Measurements from ENCODE around the gene ADAMTS4. TPM values are rescaled to one million over a fixed set of nuclear protein-coding genes. Genes with fewer than 3 reads are reported as not detected.

Gene ADAMTS4
- total and polyA plus RNA-seq, 9 of the 15 experiments (the other 6 are each of a cell fraction or from before 2014, with no cell fraction given), result 0.07 to 3.7 (median 0.41) TPM

DNA sequence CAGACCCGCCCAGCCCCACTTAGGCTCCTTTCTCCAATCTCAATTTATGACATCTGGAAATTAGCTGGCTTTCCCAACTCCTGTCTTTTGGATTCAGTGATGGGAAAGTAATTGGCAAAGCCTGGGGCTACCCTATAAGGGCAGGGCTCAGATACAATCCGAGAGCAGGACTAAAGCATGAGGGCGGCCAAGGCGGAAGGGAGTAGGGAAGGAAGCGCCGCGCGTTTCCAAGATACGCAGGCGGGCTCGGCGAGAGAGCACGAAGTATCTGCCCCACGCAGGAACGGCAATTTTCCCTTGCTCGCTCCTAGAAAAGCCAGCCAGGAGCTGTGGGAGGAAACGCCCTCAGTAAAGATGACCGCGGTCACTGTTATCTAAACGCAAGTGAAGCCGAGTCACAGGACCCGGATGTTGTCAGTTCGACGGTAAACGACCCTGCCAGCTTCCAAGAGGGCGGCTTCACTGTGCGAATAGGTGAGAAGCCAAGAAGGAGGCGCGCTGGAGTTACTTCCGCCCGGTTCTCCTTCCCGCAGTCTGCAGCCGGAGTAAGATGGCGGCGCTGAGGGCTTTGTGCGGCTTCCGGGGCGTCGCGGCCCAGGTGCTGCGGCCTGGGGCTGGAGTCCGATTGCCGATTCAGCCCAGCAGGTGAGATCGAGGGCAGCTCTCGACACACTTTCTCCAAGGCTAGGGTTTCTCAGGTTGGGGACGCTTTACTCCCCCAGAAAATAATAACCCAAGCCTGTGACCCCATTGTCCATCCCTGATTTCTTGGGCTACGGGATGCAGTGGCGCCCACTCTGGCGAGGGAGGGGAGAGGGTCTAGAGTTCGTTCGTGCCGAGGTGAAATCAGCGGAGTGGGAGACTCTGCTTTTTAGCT lies 3.2 kb upstream of the ADAMTS4 start, which contains the start of gene NDUFS2 (continued):
- TF ChIP-seq, protein P1, sequence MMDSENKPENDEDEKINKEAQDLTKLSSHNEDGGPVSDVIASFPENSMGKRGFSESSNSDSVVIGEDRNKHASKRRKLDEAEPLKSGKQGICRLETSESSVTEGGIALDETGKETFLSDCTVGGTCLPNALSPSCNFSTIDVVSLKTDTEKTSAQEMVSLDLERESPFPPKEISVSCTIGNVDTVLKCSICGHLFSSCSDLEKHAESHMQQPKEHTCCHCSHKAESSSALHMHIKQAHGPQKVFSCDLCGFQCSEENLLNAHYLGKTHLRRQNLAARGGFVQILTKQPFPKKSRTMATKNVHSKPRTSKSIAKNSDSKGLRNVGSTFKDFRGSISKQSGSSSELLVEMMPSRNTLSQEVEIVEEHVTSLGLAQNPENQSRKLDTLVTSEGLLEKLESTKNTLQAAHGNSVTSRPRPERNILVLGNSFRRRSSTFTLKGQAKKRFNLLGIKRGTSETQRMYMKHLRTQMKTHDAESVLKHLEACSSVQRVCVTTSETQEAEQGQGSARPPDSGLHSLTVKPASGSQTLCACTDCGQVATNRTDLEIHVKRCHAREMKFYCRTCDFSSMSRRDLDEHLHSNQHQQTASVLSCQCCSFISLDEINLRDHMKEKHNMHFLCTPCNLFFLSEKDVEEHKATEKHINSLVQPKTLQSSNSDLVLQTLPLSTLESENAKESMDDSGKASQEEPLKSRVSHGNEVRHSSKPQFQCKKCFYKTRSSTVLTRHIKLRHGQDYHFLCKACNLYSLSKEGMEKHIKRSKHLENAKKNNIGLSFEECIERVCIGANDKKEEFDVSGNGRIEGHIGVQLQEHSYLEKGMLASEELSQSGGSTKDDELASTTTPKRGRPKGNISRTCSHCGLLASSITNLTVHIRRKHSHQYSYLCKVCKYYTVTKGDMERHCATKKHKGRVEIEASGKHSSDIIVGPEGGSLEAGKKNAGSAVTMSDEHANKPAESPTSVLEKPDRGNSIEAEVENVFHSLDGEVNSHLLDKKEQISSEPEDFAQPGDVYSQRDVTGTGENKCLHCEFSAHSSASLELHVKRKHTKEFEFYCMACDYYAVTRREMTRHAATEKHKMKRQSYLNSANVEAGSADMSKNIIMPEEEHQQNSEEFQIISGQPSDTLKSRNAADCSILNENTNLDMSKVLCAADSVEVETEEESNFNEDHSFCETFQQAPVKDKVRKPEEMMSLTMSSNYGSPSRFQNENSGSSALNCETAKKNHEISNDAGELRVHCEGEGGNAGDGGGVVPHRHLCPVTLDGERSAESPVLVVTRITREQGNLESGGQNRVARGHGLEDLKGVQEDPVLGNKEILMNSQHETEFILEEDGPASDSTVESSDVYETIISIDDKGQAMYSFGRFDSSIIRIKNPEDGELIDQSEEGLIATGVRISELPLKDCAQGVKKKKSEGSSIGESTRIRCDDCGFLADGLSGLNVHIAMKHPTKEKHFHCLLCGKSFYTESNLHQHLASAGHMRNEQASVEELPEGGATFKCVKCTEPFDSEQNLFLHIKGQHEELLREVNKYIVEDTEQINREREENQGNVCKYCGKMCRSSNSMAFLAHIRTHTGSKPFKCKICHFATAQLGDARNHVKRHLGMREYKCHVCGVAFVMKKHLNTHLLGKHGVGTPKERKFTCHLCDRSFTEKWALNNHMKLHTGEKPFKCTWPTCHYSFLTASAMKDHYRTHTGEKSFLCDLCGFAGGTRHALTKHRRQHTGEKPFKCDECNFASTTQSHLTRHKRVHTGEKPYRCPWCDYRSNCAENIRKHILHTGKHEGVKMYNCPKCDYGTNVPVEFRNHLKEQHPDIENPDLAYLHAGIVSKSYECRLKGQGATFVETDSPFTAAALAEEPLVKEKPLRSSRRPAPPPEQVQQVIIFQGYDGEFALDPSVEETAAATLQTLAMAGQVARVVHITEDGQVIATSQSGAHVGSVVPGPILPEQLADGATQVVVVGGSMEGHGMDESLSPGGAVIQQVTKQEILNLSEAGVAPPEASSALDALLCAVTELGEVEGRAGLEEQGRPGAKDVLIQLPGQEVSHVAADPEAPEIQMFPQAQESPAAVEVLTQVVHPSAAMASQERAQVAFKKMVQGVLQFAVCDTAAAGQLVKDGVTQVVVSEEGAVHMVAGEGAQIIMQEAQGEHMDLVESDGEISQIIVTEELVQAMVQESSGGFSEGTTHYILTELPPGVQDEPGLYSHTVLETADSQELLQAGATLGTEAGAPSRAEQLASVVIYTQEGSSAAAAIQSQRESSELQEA (IDR thresholded peaks at IDR 0.05; ENCODE audit: low read depth), result peak; percentile 73
- TF ChIP-seq TOE1 (IDR thresholded peaks at IDR 0.05; ENCODE audit: borderline replicate concordance) (peak; percentile 51; the same call in 1 of the 2 replicates), TOE1 (CRISPR knock-in tag; IDR thresholded peaks at IDR 0.05; ENCODE audit: borderline replicate concordance, low read depth) (no peak), ZKSCAN8 (CRISPR knock-in tag; IDR thresholded peaks at IDR 0.05) (0 out of 2 replicates have a peak, but pooled peaks have one; percentile 58), CBX8 (IDR thresholded peaks at IDR 0.05; ENCODE audit: borderline replicate concordance, extremely low read depth, low read depth, low read length, poor library complexity, severe bottlenecking) (no peak), MAFK (IDR thresholded peaks at IDR 0.05; ENCODE audit: low read length) (no peak), ZNF3 (CRISPR knock-in tag; IDR thresholded peaks at IDR 0.05) (no peak), TAL1 (IDR thresholded peaks at IDR 0.05) (no peak), ZFPM2 (CRISPR knock-in tag; IDR thresholded peaks at IDR 0.05) (no peak), DDX20 (tag; IDR thresholded peaks at IDR 0.05; ENCODE audit: low read depth) (no peak), RB1 (IDR thresholded peaks at IDR 0.05; ENCODE audit: low read depth) (no peak), ZNF79 (CRISPR knock-in tag; IDR thresholded peaks at IDR 0.05; ENCODE audit: low read depth) (no peak), SMARCA4 (IDR thresholded peaks at IDR 0.05) (no peak), FOS (IDR thresholded peaks at IDR 0.05; ENCODE audit: extremely low read depth, insufficient read length) (no peak)
- TF ChIP-seq, protein P2, sequence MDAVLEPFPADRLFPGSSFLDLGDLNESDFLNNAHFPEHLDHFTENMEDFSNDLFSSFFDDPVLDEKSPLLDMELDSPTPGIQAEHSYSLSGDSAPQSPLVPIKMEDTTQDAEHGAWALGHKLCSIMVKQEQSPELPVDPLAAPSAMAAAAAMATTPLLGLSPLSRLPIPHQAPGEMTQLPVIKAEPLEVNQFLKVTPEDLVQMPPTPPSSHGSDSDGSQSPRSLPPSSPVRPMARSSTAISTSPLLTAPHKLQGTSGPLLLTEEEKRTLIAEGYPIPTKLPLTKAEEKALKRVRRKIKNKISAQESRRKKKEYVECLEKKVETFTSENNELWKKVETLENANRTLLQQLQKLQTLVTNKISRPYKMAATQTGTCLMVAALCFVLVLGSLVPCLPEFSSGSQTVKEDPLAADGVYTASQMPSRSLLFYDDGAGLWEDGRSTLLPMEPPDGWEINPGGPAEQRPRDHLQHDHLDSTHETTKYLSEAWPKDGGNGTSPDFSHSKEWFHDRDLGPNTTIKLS (IDR thresholded peaks at IDR 0.05; ENCODE audit: borderline replicate concordance, low read depth), result no peak
- TF ChIP-seq, protein P3, sequence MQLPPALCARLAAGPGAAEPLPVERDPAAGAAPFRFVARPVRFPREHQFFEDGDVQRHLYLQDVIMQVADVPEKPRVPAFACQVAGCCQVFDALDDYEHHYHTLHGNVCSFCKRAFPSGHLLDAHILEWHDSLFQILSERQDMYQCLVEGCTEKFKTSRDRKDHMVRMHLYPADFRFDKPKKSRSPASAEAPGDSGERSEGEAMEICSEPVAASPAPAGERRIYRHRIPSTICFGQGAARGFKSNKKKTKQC (CRISPR knock-in tag; IDR thresholded peaks at IDR 0.05), result peak; percentile 49
